Activated CD8-positive, alpha-beta memory T cell treated with anti-CD3 and anti-CD28 coated beads for 48 hours (primary cell): Measurements from ENCODE around the gene TRIM10.
"Not testable (repeated sequence)": the region's sequence is repeated elsewhere in the genome, so short reads cannot be mapped to it uniquely, and the experiment has no call there.

ENCODE experiments used
- DNase-seq, 3 experiments: peaks; one replicate each; pipeline ENCODE4 v3.0.0-alpha.2; 2020; ENCODE audit warnings: low read depth in 2 of 3, low spot score in 2 of 3

Gene TRIM10

DNA sequence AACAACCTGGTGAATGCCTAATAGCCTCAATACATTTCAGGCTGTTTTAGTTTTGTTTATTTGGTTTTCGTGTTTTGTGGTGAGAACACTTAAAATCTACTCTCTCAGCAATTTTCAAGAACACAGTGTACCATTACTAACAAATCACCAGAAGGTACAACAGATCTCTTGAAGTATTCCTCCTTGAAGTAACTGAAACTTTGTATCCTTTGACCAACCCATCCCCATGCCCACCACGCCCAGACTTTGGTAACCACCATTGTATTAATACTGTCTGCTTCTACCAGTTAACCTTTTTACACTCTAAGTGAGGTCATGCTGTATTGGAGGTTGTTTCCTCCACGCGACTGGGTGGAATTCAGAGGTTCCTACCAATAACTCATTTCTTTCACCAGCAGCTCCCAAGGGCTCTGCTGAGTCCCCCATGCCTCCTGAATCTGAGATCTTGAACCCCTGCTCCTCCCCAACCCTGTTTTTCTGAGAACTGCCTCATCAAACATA, 30.8 kb downstream of the TRIM10 start:
- no peak for DNase-seq

DNA sequence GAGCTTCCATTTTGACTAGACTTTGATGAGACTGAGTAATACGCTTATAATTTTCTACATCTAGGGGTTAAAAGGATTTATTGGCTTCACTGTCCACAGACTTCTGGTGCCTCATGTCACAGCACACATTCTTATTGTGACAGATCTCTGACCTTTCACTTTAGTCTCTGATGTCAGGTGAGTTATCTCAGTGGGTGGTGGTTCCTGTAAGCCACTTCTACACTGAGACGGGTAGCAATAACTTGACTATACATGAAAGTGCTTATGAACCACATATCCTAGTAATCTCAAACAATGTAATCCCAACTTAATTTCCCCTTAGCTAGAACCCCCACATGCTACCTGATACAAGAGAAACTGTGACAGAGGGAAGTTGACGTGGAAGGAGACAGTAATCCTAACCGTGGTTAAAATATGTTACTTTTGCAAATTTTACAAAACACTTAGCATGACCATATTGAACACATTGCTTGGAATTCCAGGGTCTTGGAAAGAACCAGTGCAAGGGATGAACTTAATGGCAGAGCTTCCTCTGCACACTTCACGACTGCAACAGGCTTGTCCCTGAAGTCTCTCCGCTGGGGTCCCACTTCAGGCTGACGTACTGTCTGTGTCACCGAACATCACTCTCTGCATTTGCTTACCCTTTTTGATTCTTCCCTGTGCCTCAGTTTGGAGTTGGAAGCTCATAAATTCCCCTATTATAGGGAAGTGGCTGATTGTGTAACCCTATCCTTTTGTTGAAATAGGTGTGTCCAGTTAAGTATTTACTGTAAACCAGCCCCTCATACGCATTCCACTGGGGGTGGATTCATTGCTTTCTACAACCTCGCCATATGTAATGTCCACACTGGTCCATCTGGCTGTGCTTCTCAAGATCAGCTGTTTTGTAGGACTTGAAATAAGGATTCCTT, 31.5 kb downstream of the TRIM10 start:
- DNase-seq: no peak

DNA sequence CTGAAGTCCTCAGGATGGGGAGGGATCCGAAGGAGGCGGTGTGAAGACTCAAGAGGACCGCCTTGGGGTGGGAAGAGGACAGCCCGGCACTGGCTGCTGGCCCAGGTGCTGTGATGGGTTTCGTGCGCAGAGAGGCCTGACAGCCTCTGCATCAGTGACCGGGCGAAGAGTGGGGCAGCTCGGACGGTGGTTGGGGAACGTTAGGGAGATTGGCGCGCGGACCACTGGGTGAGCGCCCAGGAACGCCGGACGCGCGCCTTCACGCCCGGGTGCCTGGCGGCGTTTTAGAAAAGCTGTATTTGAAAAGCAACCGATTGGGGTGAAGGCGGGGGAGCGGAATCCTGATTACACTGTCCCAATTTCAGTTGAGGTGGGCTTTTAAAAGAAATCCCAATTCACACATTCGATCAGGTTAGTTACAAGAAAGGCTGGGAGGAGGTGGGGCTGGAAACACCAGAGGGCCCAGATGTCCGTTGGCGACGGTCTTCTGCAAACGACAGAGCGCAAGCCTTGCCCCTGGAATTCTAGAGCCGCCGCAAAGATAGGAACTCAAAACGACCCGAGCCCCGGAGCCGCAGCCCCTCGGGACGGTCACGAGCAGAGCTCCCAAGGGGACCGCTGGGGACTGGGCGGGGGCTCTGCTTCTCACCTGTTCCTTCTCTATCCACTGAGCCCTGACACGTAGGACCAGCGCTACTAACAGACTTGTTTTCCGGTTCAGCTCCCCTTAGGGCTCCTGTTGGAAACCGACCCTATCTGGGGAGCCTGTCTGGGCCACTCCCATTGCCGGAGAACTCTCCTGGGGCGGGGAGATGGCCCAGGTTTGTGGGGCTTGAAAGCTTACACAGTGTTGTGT, 33.5 kb downstream of the TRIM10 start:
- no peak for DNase-seq

DNA sequence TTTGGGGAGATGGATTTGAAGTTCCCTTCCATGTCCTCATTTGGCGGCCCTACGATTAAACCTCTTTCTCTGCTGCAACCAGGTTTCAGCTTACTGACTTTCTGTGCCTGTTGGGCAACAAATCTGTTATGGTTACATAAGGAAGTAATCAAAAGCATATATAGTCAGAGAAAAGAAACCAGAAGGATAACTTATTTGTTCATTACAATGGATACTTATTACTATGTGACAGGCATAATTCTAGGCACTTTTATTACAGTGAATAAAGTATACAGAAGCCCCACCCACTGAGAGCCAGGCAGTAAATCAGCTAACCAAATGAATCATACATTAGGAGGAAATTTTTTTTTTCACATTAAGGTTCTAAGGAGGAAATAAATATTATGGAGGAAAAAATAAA, 38.5 kb downstream of the TRIM10 start:
- DNase-seq: no peak

DNA sequence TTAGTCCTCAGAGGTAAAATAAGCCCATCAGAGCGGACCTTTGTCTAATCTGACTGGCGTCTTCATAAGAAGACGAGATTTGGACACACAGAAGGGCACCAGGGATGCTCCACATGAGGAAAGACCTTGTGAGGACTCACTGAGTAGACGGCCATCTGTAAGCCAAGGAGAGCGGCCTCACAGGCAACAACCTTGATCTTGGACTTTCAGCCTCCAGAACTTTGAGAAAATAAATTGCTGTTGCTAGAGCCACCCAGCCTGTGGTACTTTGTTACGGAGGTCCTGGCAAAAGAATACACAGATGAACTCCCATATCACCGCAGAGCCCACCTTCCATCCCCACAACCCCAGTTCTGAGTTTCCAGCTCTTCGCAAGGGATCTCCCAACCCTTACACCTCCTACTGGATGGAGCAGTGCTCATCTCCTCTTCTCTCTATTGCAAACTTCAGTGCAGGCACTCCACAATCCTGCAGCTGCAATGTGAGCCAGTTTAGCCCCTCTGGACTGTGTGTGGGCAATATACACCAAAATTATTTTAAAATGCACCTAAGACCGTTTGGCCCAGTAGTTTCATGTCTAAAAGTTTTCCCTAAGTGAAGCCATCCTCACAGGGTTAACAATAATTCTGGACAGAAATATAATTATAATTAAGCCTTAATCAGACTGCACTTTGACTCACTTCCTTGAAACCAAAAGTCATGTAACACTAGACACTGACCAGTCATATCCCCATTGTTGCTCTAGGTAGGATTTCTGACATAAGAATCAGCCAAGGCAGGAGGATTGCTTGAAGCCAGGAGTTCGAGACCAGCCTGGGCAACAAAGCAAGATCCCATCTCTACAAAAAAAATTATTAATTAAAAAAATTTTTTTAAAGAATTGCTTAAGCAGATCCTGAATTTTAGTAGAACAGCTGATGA, 39.3 kb downstream of the TRIM10 start:
- DNase-seq: no peak

DNA sequence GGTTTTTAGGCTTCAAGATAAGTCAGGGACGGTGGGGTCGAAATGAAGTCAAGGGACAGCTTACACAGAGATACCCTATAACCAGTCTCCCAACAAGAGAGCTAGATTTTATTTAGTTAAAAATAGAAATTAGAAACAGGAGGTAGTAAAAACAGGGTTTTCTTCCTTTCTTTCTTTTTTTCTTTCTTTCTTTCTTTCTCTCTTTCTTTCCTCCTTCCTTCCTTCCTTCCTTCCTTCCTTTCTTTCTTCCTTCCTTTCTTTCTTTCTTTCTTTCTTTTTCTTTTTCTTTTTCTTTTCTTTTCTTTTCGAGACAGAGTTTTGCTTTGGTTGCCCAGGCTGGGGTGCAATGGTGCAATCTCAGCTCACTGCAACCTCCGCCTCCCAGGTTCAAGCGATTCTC, 42.3 kb downstream of the TRIM10 start:
- DNase-seq: not testable (repeated sequence)

DNA sequence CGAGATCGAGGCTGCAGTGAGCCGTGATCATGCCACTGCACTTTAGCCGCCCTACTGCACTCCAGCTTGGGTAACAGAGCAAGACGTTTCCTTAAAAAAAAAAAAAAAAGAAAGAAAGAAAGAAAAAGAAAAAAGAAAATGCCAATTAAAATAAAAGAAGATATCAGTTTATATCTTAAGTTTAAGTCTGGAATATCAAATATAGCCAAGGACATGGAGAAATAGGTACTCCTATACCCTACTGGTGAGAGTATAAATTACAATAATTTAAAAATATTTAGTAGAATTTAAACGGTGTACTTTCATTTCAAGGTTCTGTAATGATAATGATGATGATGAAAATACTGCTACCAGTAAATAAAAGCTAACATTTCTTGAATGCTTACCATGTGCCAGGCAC, 44.3 kb downstream of the TRIM10 start:
- DNase-seq: no peak

DNA sequence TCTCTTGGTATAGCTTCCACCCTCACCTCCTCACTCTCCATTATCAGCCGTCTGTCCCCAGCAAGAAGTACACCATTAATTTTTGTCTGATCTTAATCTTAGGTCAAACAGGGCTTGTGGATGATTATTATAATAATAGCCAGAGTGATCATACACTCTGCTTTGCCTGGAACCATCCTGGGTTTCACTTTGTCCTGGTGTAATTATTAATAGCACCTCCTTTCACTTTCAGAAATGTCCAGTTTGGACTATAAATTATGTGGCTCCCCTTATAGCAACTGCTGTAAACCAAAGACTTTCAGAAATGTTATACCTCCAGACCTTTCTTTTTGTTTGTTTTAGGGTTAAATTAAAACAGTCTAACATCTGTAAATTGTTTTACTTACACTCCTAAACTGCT, 47.2 kb downstream of the TRIM10 start:
- no peak for DNase-seq

DNA sequence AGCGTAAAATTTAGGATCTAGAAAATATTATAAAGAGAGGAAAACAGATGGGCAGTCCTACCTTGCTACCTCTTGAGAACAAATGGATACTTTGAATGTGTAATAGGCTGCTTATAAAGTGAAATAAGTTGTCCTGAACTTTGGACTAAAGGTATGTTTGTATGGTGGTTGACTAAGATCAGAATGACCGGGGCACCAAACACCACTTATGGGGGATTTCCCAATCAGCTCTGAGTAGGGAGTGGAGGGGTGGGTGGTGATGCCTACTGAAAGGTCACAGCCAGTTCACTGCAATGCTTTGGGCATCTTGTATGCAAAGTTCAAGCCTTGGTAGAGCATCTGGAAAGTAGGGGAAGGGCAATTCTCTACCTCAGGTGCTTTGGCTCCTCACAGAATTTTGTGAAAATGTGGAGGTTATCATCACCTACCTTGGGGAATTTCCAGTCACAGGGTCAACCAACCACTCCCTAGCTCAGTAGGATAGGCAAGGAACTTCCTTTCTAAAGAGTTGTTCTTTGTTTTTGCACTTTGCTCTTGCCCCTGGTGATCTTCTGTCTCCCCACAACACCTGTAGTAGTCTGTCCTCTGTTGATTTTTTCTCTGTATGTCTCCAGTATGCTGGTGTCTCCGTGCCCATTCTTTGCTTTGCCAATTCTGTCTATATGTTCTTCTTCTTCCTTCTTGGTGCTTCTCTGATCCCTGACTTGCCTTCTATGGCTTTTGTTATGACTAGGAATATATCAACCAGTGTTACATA, 47.8 kb downstream of the TRIM10 start, which contains the start of gene TRIM31:
TSS of gene TRIM31 (minus strand) at position 88 of the 757 bp plus-strand sequence. CDS start 285 bp downstream, outside the sequence.
- no peak for DNase-seq

DNA sequence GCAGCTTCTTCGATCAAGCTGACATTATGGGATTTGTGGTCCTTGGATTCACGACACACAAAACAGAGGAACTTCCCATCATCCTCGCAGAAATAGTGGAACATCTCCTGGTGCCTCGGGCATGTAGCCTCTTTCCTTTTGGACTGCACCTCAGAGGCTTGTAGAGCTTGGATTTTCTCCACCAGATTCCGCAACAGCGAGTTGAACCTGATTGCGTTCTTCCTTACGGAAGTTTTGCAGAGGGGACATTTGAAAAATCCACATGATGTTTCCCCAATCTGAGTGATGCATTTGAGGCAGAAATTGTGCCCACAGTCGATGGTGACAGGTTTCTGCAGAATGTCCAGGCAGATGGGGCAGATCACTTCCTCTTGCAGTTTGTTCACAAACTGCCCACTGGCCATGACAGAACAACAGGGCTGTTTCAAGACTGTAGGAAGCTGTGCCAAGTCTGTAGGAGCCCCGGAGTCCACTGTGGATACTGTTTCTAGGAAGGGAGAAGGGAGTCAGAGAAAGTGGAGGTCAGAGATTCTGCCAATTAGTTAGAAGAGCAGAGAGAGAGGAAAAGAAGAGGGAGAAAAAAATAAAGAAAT, 48.5 kb downstream of the TRIM10 start:
- no peak for DNase-seq

DNA sequence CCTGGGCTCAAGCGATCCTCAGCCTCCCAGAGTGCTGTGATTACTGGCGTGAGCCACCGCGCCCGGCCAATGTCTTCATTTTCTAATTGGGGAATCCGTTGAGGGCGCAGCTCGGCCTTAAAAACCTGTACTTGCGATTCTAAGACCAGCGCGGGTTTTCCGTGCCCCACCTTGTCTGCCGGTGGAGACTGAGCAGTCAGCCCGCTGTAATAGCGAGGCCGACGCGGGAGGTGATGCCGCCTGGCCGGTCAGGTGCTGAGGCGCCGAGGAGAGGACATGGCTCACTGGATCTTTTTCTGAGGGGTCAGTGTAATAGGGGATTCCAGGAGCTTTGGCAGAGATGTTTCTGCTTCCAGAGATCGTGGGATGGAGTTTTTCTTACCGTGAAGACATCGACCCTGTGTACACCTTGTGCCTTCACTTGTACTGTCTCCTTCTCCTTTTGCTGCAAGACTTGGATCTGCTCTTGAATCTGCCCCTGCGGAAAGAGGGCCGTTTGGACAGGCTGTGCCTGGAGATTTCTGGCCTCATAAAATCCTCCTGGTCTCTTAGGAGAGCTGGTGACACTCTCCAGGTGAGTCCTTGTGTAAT, 49.6 kb downstream of the TRIM10 start:
- no peak for DNase-seq

DNA sequence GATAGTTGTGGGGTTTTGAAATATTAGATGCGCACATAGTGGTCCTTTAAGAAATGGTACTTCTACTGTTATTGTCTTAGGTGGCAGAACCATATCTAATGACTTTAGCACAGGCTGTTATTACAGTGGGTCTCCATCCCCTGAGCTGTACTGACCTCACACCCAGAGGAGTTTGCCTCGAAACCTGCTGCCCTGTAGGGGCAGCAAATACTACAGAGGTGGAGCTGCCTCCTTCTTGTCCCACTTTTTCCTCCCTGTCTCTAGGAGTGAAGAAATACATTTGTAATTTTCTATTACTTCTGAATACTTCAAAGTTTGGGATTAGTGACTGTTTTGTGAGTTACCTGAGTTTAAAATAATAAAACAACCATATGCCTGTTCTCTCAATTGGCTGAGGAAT, 56.4 kb downstream of the TRIM10 start:
- no peak for DNase-seq

DNA sequence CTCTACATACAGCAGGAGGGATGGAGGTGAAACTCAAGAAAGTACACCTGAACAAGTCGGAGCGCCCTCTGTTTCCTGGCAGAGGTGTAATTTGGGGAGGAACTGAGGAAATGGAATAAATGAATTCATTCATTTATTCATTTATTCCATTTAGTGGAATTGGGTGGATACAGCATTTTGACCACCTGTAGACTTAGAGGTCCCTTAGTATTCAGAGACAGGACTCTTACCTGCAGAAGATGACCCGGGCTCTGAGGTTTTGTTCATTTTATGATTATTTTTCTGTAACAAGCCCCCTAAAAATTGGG, 57.2 kb downstream of the TRIM10 start:
- DNase-seq: no peak

DNA sequence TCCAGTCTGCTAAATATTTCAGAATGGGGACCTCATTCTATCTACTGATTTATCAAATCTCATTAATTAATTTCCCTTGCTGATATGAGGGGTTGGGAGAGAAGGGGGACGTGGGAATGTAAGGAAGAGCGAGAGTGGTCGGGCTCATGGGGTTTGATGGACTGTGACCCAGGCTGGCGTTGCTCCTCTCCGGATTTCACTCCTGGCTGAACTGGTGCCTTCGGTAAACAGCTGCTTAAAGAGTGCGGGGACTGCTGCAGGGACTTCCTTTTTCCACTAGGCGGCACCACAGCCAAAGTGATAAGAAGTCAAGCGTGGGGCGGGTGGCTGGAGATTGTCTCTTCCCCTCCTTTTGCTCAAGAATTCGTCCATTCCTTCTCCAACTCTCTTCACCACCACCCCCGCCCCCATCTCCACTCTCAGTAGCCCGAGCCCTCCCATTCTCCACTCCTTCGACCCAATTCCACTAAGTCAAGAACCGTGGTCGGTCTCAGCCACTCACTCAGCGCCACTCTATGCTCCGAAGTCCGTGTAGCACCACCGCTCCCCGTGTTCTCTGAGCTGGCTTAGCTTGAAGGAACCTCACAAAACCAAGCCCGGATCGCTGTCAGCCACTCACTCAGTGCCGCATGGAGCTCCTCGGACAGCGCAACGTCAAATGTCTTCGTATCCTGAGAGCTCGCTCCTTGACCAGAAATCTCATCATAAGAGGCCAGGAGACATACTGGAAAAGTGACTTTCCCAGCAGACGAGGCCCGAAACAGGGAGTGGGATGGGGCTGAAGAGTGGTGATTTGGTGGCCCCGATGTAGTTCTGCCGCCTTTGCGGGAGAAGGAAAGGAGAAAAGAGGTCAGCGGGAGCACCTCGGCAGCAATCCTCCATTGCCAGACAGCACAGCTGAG, 57.8 kb downstream of the TRIM10 start:
- DNase-seq: peak; percentile 54 to 60 (median 57)

DNA sequence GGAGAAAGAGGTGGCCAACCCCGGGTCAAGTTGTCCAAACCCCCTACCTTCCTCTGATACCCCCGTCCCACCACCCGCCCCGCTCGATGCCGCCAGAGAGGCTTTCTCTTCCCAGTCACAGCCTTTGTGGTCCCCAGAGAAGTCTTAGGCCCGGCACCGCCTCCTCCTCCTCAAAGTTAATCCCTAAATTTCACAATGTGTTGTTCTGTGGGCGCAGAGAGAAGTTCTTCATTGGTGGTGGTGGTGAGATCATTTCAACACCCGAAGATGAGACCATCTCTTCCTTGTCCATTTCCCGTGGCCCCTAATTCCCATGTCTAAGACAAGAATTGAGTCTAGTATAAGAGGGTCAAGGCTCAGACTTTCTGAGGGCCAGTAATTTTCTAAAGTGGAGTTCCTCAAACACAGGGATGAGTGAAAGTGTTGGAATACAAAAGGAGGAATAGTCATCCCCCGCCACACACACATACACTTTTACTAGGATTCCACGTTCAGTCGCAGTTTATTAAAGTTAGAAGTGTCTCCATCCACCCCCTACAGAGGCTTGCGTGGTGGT, 58.5 kb downstream of the TRIM10 start:
- DNase-seq: no peak
